Dermis blood vessel endothelial cell (primary cell): Measurements from ENCODE around the gene DDX24. TPM values are rescaled to one million over a fixed set of nuclear protein-coding genes. Genes with fewer than 3 reads are reported as not detected.
A peak's percentile ranks its signal among the peaks of the same experiment; 100 is the strongest.

Experiments
- DNase-seq: peaks from one replicate; pipeline ENCODE4 v3.0.0; 2010
- total RNA-seq: library from RNA; depleted of rRNA; stranded (reverse); fragments of >200 nt; gene quantifications from 2 replicates; pipeline ENCODE4 v1.2.3, GENCODE V29; 2014

DDX24 gene
- total RNA-seq, 1 donor from 2014 or later: 108 TPM

GRCh38 chr14:94046696-94047250, 34.2 kb downstream of the DDX24 start:
- DNase-seq: no peak

DNA sequence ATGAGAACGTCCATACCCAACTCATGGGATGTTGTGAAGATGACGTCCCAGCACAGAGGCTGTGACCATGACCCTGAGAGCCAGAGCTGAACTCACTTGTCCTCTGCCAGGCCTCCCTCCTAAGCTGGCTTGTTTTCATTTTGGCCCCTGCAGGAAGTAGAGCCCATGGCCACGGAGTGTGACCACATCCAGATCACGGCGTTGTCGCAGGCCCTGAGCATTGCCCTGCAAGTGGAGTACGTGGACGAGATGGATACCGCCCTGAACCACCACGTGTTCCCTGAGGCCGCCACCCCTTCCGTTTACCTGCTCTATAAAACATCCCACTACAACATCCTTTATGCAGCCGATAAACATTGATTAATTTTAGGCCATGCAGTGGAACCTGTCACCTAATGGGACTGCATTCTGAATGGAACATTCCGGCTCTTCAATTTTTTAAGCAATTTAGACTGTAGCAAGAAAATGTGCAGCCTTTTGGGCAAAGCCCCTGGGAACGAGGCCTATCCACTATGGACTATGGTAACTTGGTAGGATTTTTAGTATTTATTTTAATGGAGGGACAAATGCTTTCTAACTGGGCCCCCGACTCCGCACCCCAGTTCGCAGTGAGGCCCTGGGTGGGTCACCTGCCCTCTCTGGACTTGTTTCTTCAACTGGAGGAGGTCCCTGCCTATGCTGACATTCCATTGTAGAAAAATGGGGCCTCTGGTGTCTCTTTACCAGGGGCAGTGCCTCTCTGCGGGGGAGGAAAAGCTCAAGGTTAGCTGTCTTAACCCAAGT, 35.2 kb downstream of the DDX24 start:
- DNase-seq: no peak

DNA sequence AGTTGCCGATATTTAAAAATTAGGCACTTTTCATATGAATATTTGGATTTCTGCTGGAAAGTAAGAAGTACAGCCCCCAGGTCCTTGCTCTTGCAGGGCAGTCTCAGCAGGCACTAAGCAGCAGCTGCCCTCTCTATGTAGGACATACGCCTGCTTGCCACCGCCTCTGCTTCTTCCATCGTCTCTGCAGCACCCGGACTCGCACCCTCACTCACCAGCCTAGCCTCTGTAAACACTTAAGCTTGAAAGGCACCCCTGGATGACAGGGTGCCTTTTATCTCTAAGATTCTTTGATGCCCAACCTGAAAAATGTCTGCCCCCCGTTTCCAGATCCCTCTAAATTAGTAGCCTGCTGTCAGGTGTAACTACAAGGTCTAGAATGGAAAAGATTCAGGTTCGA, 35.9 kb downstream of the DDX24 start:
- no peak for DNase-seq

DNA sequence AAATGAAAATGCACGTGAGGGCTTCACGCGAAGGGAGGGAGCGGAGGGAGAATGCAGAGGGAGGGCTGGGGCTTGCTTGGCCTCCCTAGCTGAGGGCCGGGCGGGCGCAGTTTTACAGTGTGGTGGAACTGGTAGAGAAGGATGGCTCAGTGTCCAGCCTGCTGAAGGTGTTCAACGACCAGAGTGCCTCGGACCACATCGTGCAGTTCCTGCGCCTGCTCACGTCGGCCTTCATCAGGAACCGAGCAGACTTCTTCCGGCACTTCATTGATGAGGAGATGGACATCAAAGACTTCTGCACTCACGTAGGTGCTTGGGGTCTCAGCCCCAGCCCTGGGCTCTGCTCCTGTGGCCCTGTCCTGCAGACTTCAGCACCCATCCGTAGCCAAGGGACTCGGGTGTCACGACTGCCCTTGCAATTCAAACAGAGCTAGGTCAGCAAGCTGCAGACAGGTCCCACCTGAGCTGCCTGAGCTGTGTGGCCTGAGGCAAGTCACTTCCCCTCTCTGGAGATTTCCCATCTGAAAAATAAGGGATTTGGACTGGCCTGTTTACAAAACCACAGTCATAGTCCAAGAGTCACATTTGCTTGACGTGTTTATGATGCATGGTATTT, 36.4 kb downstream of the DDX24 start:
- no peak for DNase-seq

DNA sequence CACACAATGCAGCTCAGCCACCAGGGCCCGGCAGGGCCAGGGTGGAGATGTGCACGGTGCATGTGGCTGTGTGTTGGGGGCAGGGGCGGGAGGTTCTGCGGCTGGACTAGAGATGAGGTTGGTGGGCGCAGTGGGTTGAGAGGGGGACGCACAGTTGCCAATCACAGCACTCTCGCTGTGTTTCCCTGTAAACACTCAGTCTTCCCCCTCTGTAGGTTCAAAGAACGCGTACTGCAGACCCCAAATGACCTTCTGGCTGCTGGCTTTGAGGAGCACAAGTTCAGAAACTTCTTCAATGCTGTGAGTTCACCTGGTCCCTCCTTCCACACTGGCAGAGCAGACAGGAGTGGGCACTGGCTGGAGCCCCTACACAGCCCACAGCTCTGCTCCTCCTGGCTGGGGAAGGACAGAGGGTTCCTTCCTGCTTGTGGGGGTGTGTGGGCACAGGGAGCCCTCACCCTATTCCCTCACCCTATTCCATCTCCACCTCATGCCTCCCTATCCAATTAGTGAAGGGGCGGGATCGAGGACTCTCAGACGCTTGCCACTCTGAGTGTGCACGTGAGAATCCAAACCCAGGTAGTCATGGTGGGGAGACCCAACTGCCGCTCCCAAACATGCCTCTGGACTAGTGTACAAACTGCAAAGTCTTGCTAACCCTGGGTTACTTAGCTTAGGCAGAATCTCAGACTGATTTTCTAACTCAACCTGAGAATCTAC, 37.1 kb downstream of the DDX24 start:
- no peak for DNase-seq

GRCh38 chr14:94043111-94043755, 37.8 kb downstream of the DDX24 start:
- no peak for DNase-seq

- no peak for DNase-seq
Measured at GRCh38 chr14:94042433-94043091, 38.4 kb downstream of the DDX24 start.

- no peak for DNase-seq
Measured at GRCh38 chr14:94041551-94042346, 39.3 kb downstream of the DDX24 start.

GRCh38 chr14:94040796-94041195, 40.2 kb downstream of the DDX24 start:
- no peak for DNase-seq

DNA sequence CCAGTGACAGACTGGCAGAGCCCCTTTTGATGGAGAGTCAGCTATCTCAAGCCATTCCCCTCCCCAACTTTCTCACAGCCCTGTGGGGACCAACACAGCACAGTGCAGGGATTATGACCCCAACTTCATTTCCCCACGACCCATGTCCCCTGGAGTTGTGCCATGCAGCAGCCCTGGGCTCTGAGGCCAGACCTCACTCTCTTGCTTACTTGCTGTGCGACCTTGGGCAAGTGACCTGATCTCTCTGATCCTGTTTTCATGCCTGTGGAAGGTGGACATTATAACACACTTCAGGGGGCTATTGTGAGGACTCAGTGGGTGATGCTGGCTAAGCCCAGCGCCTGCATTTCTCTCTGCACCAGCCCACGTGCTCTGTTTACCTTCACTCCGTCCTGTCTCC, 40.8 kb downstream of the DDX24 start:
- no peak for DNase-seq

GRCh38 chr14:94038921-94039629, 41.9 kb downstream of the DDX24 start:
- no peak for DNase-seq

GRCh38 chr14:94038510-94038909, 42.5 kb downstream of the DDX24 start:
- no peak for DNase-seq

DNA sequence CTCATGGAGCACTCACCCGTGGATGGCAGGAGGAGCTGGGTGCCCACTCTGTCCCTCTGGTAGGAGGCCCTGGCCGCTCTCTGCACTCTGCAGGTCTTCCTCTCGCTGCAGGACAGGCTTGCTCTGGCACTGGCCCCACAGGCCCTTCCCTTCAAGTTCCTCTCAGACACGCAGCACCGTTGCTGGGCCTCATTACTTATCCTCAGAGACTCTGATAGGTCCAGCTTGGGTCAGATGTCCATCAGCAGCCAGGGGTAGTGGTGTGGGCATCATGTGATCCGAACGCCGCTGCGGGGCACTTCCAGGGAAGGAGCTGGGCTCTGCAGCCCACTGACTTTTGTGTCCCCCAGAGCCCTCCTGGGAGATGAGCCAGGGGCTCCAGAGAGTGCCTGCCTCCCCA, 43.0 kb downstream of the DDX24 start:
- no peak for DNase-seq

- peak; percentile 86 for DNase-seq
Measured at GRCh38 chr14:94036313-94037167, 44.5 kb downstream of the DDX24 start.

GRCh38 chr14:94034886-94035285, 46.1 kb downstream of the DDX24 start:
- peak; percentile 43 for DNase-seq

- no peak for DNase-seq
Measured at GRCh38 chr14:94031883-94032279, 49.1 kb downstream of the DDX24 start.

- no peak for DNase-seq
Measured at GRCh38 chr14:94031161-94031882, 49.7 kb downstream of the DDX24 start.

DNA sequence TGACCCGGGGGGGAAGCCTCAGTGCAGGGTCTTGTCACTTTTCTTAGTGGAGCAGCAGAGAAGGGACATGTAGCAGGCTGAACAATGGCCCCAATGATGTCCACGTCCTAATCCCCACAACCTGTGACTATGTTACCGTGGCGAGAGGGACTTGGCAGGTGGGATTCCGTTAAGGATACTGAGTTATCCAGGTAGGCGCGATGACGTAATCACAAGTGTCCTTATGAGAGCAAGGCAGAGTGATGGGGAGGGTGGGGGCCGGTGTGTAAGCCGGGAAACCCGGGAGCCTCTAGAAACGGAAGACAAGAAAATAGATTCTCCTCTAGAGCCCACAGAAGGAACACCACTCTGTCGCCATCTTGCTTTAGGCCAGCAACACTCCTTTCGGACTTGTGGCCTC, 50.4 kb downstream of the DDX24 start:
- no peak for DNase-seq

- no peak for DNase-seq
Measured at GRCh38 chr14:94029671-94030203, 51.3 kb downstream of the DDX24 start.
